Measurements from ENCODE around the gene LSM7.

GRCh38 chr19:2342656-2343288, 14.4 kb upstream of the LSM7 start:
- TF ChIP-seq CTCF (IDR thresholded peaks at IDR 0.05 in 2 of 3, conservative IDR thresholded peaks at IDR 0.05 in 1 of 3; ENCODE audit: insufficient read depth in 2 of 3, low read depth in 1 of 3, low read length in 3 of 3) (no peak), NR2C2 (CRISPR knock-in tag; IDR thresholded peaks at IDR 0.05) (no peak), NR2C2 (tag; IDR thresholded peaks at IDR 0.05) (no peak), SP1 (CRISPR knock-in tag; IDR thresholded peaks at IDR 0.05) (no peak), MXI1 (IDR thresholded peaks at IDR 0.05; ENCODE audit: low read depth, low read length) (no peak), POLR2AphosphoS5 (IDR thresholded peaks at IDR 0.05; ENCODE audit: control insufficient read depth, insufficient read depth, low read depth, low read length) (no peak), CHD4 (IDR thresholded peaks at IDR 0.05; ENCODE audit: insufficient read depth, insufficient replicate concordance, low read depth, low read length, poor library complexity, severe bottlenecking) (no peak), CC2D1A (IDR thresholded peaks at IDR 0.05) (no peak), NFIC (IDR thresholded peaks at IDR 0.05) (no peak), ZNF449 (CRISPR knock-in tag; IDR thresholded peaks at IDR 0.05) (no peak), YY1 (IDR thresholded peaks at IDR 0.05; ENCODE audit: borderline replicate concordance in 1 of 3, control insufficient read depth in 1 of 3, extremely low read depth in 1 of 3, insufficient read depth in 3 of 3, insufficient read length in 1 of 3, insufficient replicate concordance in 2 of 3, low read depth in 1 of 3, low read length in 2 of 3) (no peak), ZNF592 (IDR thresholded peaks at IDR 0.05) (no peak), KDM5B (IDR thresholded peaks at IDR 0.05; ENCODE audit: insufficient replicate concordance, low read depth, low read length) (no peak), EP300 (IDR thresholded peaks at IDR 0.05; ENCODE audit: low read length) (no peak), GATAD2B (IDR thresholded peaks at IDR 0.05; ENCODE audit: borderline replicate concordance) (no peak)

Measured in K562 (cell line).